GM12872 (cell line): ENCODE results near the gene TANC1.

Source experiments
- TF ChIP-seq, protein P1 (sequence below): IDR thresholded peaks from 3 replicates; pipeline ENCODE4 v1.5.1; 2011; ENCODE audit warnings: low read depth, mild to moderate bottlenecking, low read length, moderate library complexity; ENCODE audit not compliant: insufficient read depth

The TANC1 gene

DNA sequence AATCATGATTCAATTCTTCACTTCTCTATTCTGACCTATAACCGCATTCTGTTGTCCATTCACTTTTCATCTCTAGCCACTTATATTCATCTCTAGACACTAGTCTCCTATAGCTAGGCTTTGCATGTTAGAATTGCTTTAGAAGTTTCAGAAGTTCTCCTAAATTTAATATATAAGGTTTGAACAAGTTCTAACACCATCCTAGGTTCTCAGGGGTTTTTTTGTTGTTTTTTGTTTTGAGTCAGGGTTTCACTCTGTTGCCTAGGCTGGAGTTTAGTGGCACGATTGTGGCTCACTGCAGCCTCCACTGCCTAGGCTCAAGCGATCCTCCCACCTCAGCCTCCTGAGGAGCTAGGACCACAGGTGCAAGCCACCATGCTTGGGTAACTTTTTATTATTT lies 298.1 kb downstream of the TANC1 start:
- TF ChIP-seq, protein P1, sequence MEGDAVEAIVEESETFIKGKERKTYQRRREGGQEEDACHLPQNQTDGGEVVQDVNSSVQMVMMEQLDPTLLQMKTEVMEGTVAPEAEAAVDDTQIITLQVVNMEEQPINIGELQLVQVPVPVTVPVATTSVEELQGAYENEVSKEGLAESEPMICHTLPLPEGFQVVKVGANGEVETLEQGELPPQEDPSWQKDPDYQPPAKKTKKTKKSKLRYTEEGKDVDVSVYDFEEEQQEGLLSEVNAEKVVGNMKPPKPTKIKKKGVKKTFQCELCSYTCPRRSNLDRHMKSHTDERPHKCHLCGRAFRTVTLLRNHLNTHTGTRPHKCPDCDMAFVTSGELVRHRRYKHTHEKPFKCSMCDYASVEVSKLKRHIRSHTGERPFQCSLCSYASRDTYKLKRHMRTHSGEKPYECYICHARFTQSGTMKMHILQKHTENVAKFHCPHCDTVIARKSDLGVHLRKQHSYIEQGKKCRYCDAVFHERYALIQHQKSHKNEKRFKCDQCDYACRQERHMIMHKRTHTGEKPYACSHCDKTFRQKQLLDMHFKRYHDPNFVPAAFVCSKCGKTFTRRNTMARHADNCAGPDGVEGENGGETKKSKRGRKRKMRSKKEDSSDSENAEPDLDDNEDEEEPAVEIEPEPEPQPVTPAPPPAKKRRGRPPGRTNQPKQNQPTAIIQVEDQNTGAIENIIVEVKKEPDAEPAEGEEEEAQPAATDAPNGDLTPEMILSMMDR, result no peak

DNA sequence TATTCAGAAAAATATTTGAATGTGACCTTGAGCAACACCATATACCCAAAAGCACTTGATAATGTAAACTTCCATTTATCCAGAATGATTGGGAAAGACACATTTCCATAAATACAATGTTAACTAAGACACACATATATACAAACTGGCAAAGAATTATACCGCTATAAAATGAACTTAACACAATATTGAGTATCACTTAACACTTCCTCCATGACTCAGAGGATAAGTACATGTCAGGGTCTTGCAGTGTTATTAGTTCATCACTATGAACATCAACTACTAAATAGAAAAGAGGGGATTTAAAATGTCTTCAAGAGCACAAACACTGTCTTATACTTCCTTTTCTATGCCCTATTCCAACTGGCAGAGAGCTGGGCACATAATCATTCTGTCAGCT lies 299.5 kb downstream of the TANC1 start:
- TF ChIP-seq, protein P1, result no peak

DNA sequence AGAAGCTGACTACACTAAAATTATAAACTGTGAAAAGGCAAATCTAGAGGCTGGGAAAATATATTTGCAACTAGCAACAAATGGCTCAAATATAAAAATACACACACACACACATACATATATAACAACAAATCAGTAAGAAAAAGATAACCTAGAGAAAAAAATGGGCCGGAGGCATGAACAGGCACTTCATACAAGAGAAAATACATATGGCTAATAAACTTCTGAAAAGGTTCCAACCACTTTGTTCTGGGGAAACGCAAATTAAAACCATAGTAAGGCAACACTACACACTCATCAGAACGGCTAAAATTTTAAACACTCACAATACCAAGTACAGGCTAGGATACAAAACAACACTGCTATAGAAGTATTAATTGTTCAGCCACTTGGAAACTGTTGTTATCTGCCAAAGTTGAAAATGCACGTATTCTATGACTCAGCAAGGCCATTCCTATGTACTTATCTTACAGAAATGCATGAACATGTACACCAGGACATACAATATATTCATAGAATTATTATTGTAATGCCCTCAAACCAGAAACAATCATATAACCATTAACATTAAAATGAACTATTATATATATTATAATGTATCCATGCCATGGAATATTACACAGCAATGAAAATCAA lies 302.4 kb downstream of the TANC1 start:
- TF ChIP-seq, protein P1, result no peak

DNA sequence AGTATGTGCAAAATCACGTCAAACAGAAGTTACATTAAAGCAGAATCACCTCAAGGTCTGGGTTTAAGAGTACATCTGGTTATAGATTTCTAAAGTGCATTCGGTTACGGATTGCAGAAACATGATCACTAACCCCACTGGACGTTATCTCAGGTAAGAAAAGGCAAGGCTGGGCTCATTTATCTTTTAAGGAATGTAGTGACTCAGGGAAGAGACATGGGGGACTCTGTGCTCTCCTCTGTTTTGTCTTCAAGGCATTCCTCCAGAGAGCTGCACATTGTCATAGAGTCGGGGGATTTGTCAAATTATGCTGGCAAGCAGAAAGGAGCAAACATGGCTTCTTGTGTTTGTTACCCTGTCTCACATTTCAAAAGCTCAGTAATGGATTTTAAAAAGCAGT lies 303.7 kb downstream of the TANC1 start:
- TF ChIP-seq, protein P1, result no peak

DNA sequence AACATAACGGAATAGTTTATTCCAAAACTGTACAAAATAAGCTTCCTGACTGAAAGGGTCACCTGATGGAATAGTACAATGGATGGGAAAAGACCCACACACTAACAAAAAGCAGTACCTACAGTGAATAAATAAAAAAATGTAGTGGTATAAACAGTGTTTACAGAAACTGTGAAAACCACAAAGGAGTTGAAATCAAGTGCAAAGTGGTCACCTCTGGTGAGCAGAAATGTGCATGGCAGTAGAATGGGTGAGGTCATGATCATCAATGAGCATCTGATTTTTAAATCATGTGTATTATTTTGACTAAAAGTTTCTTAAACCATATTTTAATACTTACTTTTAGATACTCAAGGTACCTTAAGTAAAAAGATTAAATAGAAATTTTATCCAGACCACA lies 306.7 kb downstream of the TANC1 start:
- TF ChIP-seq, protein P1, result no peak

DNA sequence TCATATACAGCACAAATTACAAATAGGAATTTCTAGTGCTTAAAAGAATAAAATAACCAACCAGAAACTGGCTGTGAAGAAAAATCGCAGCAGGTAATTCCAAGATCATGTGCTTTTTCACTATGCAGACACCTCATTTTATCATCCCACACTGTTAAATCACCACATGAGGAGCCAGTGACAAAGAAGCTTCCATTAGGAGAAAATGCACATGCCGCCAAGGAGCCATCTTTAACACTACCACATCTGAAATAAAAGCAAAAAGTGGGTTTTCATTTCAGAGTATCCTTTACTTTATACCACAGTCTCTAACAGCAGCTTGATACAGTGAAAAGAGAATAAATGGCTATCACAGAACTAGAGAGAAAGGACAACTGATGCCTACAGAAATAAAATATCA lies 311.3 kb downstream of the TANC1 start:
- TF ChIP-seq, protein P1, result no peak

DNA sequence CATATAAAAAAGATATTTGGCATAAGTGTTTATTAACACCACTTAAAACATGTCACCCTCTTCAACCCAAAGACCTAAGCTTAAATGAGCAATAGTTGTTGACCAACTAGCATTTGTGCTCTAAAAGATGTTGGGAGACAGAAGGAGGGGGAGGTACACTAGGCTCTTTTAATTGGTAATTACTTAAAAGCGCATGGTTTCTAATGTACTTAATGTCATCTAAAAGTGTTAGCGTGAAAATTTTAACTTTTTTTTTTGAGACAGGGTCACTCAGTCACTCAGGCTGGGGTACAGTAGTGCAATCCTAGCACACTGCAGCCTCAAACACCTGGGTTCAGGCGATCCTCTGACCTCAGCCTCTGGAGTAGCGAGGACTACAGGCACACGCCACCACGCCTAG lies 312.6 kb downstream of the TANC1 start:
- TF ChIP-seq, protein P1, result no peak
